Peyer's patch (tissue), 4 donors: ENCODE data around the gene TMEFF2.

Source experiments
- CTCF ChIP-seq, 6 experiments: fragments of 450-650 bp in 4 of 6; fragments of 200-600 bp in 2 of 6; sonication (generic) in 1 of 6; IDR thresholded peaks; one replicate each; pipeline ENCODE4 v1.5.1; 2017 to 2019; ENCODE audit warnings: antibody characterized with exemption in 6 of 6, mild to moderate bottlenecking in 3 of 6, moderate library complexity in 1 of 6
- POLR2A ChIP-seq, 2 donors: fragments of 450-650 bp; IDR thresholded peaks; one replicate each; pipeline ENCODE4 v1.5.1; 2017; ENCODE audit warnings: antibody characterized with exemption in 2 of 2, mild to moderate bottlenecking in 2 of 2, moderate library complexity in 2 of 2

GRCh38 chr2:192047315-192048107, 147.2 kb downstream of the TMEFF2 start:
- TF ChIP-seq CTCF (IDR thresholded peaks at IDR 0.05): no peak
- no peak for TF ChIP-seq POLR2A (IDR thresholded peaks at IDR 0.05)
